Ovary (tissue), 9 donors: ENCODE measurements around the gene HFE. TPM values are rescaled to one million over a fixed set of nuclear protein-coding genes. Genes with fewer than 3 reads are reported as not detected.
"Not testable (repeated sequence)": the region's sequence is repeated elsewhere in the genome, so short reads cannot be mapped to it uniquely, and the experiment has no call there.

Experiments used
- DNase-seq, 5 donors: peaks; one replicate each; pipeline ENCODE4 v3.0.0-alpha.2; 2019 to 2020
- H3K27ac ChIP-seq, 2 donors: fragments of 200-600 bp; one replicate each; pipeline versions ENCODE4 v1.5.1 to v1.8.0; 2019 to 2022
- H3K27me3 ChIP-seq: fragments of 200-600 bp; one replicate; pipeline ENCODE4 v1.8.0; 2022
- H3K36me3 ChIP-seq: fragments of 200-600 bp; sonication (generic); one replicate; pipeline ENCODE4 v1.5.1; 2019
- H3K4me1 ChIP-seq: one replicate; pipeline ENCODE4 v1.8.1; 2013; ENCODE audit warnings: mild to moderate bottlenecking, moderate library complexity; ENCODE audit not compliant: insufficient read depth
- H3K4me3 ChIP-seq: fragments of 200-600 bp; sonication (generic); one replicate; pipeline ENCODE4 v1.5.1; 2017
- H3K9me3 ChIP-seq, 2 donors: fragments of 200-600 bp in 1 of 2; sonication (generic) in 1 of 2; one replicate each; pipeline versions ENCODE4 v1.5.1 to v1.8.1; 2013 to 2019; ENCODE audit warnings: mild to moderate bottlenecking in 1 of 2, moderate library complexity in 1 of 2
- EP300 ChIP-seq: sonication (generic); formaldehyde crosslinking; IDR thresholded peaks from one replicate; pipeline ENCODE4 v1.6.1; 2017; ENCODE audit warnings: antibody characterized with exemption
- POLR2A ChIP-seq: fragments of 450-650 bp; IDR thresholded peaks from one replicate; pipeline ENCODE4 v1.6.1; 2017; ENCODE audit warnings: antibody characterized with exemption, mild to moderate bottlenecking, moderate library complexity
- WGBS, 3 donors: extraction: QIAGEN DNeasy Blood & Tissue Kit in 1 of 3; methylation state at CpG; one replicate each; pipeline versions ENCODE4 v1.1.5 to v1.1.7; 2013 to 2017; 5-methylcytosine and 5-hydroxymethylcytosine counted together
- intact Hi-C, 4 donors: fragments of 100-400 bp; cut with DNase I; formaldehyde crosslinking; loops; one replicate each; pipeline versions ENCODE4 v1.11.0 to v1.15.1; 2022 to 2023
- polyA plus RNA-seq, 2 donors: library from polyadenylated mRNA; stranded (reverse); fragments of 200-250 nt in 1 of 2; fragments of 350-450 nt in 1 of 2; fragmentation: Illumina TruSeq in 1 of 2; extraction: RNeasy Lipid Tissue Mini Kit (QIAGEN cat#74804) in 1 of 2; gene quantifications; one replicate each; pipeline ENCODE4 v1.2.3, GENCODE V29; 2013 to 2014
- total RNA-seq, 7 donors: library from RNA; depleted of rRNA in 2 of 7; stranded (reverse); fragments of >200 nt in 2 of 7; fragmentation: NEBNext Ultra II Directional in 3 of 7; extraction: Animal tissue kit (Norgen Biotek cat#: 25700) in 3 of 7; gene quantifications; one replicate each; pipeline versions ENCODE4 v1.1.0 to v1.2.4, GENCODE V29; 2016 to 2023
- TF ChIP-seq, protein P1 (sequence below), 3 donors: fragments of 450-650 bp in 2 of 3; fragments of 200-600 bp in 1 of 3; IDR thresholded peaks; one replicate each; pipeline versions ENCODE4 v1.5.1 to v1.8.0; 2016 to 2022; ENCODE audit warnings: antibody characterized with exemption in 3 of 3, mild to moderate bottlenecking in 1 of 3
- donor health status: DM: no; HTN: no; CAD: no; lungs with moderate emphysema.
- donor health status: DM: no; HTN: no; CAD: no.
- donor health status: Bipolar disorder and iron deficiency.
- donor health status: DM: yes; HTN: yes; CAD: no.
- donor health status: DM: no; HTN: no; CAD: no.
- donor health status: DM: yes; HTN: yes; CAD: no.

Gene HFE
- total and polyA plus RNA-seq, 9 donors = 3.6 to 25.8 (median 7.4) TPM

DNA sequence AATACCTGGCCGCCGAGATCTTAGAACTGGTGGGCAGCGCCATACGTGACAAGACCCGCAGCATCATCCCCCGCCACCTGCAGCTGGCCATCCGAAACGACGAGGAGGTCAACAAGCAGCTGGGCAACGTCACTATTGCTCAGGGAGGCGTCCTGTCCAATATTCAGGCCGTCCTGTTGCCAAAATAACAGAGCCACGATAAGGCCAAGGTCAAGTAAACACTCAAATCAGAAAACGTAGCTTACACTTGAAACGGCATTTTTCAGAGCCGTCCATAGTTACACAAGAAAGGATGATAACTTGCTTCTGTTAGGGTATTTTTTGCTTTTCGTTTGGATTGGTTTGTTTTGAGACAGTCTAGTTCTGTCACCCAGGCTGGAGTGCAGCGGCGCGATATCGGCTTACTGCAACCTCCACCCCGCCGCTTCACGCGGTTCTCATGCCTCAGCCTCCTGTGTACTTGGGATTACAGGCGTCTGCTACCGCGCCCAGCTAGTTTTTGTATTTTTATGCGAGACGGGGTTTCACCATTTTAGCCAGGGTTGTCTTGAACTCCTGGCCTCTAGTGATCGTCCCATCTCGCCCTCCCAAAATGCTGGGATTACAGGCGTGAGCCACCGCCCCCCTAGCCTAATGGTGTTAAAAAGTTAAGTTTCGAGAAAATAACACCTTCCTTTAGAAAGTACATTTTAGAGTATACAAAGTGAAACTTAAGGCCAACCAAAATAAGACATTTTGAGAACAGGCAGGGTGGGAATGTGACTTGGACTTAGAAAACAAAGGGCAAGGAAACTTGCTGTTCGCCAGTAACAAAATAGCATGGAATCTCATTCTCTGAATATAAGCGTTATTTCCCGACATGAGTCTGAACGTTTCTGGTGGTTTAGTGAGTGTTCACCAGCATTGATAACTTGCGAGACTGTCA lies 42.8 kb upstream of the HFE start:
- Histone ChIP-seq H3K4me3 (peak overlapping the region; percentile 57), H3K4me1 (peaks cover 8% of the 10 kb centered on the region), H3K27ac (peak overlapping the region; percentile 67 to 98), H3K36me3 (no peaks in the 10 kb centered on the region), H3K9me3 (no peaks in the 10 kb centered on the region), H3K27me3 (no peaks in the 10 kb centered on the region)
- DNase-seq = peak; percentile 58 to 76 (median 70)
- WGBS, 3 donors = 0 to 1% (median 1%) methylated on average over 40 of the region's 40 CpGs
- TF ChIP-seq, protein P1, sequence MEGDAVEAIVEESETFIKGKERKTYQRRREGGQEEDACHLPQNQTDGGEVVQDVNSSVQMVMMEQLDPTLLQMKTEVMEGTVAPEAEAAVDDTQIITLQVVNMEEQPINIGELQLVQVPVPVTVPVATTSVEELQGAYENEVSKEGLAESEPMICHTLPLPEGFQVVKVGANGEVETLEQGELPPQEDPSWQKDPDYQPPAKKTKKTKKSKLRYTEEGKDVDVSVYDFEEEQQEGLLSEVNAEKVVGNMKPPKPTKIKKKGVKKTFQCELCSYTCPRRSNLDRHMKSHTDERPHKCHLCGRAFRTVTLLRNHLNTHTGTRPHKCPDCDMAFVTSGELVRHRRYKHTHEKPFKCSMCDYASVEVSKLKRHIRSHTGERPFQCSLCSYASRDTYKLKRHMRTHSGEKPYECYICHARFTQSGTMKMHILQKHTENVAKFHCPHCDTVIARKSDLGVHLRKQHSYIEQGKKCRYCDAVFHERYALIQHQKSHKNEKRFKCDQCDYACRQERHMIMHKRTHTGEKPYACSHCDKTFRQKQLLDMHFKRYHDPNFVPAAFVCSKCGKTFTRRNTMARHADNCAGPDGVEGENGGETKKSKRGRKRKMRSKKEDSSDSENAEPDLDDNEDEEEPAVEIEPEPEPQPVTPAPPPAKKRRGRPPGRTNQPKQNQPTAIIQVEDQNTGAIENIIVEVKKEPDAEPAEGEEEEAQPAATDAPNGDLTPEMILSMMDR (IDR thresholded peaks at IDR 0.05) = no peak
- no peak for TF ChIP-seq EP300
- no peak for TF ChIP-seq POLR2A
- intact Hi-C loops = no loop called here

DNA sequence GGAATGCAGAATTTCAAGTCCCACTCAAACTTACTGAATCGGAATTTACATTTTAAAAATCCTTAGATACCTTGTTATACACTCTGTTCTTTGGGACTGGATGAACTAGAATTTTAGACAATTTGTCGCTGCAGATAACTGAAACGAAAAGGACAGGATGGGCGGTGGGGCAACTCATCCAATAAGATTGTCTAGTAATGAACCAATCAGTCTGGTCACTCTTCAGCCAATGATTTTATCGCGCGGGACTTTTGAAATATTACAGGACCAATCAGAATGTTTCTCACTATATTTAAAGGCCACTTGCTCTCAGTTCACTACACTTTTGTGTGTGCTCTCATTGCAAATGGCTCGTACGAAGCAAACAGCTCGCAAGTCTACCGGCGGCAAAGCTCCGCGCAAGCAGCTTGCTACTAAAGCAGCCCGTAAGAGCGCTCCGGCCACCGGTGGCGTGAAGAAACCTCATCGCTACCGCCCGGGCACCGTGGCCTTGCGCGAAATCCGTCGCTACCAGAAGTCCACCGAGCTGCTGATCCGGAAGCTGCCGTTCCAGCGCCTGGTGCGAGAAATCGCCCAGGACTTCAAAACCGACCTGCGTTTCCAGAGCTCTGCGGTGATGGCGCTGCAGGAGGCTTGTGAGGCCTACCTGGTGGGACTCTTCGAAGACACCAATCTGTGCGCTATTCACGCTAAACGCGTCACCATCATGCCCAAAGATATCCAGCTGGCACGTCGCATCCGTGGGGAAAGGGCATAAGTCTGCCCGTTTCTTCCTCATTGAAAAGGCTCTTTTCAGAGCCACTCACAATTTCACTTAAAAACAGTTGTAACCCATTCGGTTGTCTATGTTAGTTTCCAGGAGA lies 41.9 kb upstream of the HFE start:
- Histone ChIP-seq H3K27ac (peak overlapping the region in 1 of 2 donors; percentile 98), H3K9me3 (no peaks in the 10 kb centered on the region), H3K4me1 (peaks cover 8% of the 10 kb centered on the region), H3K36me3 (no peaks in the 10 kb centered on the region), H3K27me3 (no peaks in the 10 kb centered on the region), H3K4me3 (peak overlapping the region; percentile 57)
- DNase-seq = peak; percentile 63 to 89 (median 79)
- TF ChIP-seq POLR2A = peak; percentile 83
- no peak for TF ChIP-seq EP300
- intact Hi-C loops = no loop called here
- 1% methylated on average over 47 of the region's 47 CpGs for WGBS, 3 donors

DNA sequence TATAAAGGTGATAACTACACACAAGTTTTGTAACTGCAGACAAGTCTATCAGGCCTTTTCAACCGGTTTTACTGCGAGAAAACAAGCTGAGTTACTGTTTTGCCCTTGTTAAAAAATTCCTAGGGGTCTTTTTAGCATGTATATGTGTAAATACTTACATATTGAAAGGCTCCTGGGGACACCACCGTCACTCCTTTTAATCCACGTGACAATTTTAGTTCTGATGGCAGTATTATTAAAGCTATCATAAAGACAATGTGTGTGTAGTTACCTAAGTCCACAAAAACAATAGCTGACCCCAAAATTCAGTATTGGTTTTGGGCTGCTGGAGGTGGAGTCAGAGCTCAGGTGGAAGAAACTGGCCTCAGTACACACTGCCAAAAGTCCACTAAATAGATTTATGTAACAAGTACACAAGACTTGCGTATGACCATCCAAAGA lies 41.3 kb upstream of the HFE start:
- H3K4me1 ChIP-seq = peaks cover 8% of the 10 kb centered on the region
- H3K9me3 ChIP-seq = no peaks in the 10 kb centered on the region
- WGBS, 3 donors = 26 to 48% (median 33%) methylated on average over 5 of the region's 5 CpGs
- TF ChIP-seq, protein P1 (IDR thresholded peaks at IDR 0.05) = no peak
- TF ChIP-seq POLR2A (no peak), EP300 (no peak)
- intact Hi-C loops = no loop called here
- H3K27ac ChIP-seq = no peak overlapping the region
- DNase-seq = no peak
- H3K36me3 ChIP-seq = no peaks in the 10 kb centered on the region
- H3K4me3 ChIP-seq = no peak overlapping the region
- H3K27me3 ChIP-seq = no peaks in the 10 kb centered on the region

DNA sequence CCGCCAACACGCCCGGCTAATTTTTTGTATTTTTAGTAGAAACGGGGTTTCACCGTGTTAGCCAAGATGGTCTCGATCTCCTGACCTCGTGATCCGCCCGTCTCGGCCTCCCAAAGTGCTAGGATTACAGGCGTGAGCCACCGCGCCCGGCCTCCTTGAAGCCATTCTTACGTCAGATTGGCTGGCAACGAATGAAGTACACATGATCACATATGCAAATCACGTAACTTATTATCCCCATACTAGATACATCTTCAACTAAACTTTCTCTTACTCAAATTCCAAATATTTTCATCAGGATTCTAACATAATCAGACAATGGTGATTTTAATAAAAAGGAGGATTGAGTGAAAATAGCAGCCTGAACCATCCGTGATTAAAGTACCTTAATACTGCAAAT lies 39.9 kb upstream of the HFE start:
- H3K36me3 ChIP-seq, DNase-seq, H3K4me3 ChIP-seq, H3K27me3 ChIP-seq, H3K4me1 ChIP-seq, H3K9me3 ChIP-seq, H3K27ac ChIP-seq, intact Hi-C loops: not testable (repeated sequence)
- 90 to 94% (median 91%) methylated on average over 12 to 18 of the region's 18 CpGs for WGBS, 3 donors

DNA sequence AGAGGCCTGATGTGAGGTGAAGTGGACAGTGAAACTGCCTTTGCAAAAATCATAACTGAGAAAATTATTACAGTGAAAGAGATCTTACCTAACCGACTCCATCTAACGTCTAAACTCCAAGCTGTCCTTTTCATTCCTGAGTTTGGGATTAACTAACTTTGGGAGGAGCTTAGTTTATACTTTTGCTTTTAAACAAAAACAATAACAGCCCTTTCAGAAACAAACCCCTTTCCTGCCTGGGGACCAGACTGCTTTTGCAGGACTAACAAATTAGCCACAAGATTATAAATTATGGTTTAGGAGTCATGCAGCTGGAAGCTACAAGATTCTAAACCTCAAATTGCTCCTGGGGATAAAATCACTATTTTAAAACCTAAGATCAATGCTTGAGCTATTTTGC lies 38.6 kb upstream of the HFE start:
- intact Hi-C loops = no loop called here
- Histone ChIP-seq H3K4me1 (peaks cover 8% of the 10 kb centered on the region), H3K27me3 (no peaks in the 10 kb centered on the region), H3K9me3 (no peaks in the 10 kb centered on the region), H3K36me3 (no peaks in the 10 kb centered on the region), H3K27ac (no peak overlapping the region), H3K4me3 (no peak overlapping the region)
- DNase-seq = no peak
- TF ChIP-seq POLR2A = no peak
- WGBS, 3 donors = 39 to 65% (median 41%) methylated on average over 2 of the region's 2 CpGs
